RCC 7860 (cell line): ENCODE results near the gene CTDSP1.

ENCODE experiments used
- DNase-seq: peaks from one replicate; pipeline ENCODE4 v3.0.0-alpha.2; 2015; ENCODE audit warnings: low spot score
- FAIRE-seq: peaks from 2 replicates; lab custom pipeline; 2012; peaks lifted over from hg19 to GRCh38; lab: Jason Lieb, UNC

Gene CTDSP1

DNA sequence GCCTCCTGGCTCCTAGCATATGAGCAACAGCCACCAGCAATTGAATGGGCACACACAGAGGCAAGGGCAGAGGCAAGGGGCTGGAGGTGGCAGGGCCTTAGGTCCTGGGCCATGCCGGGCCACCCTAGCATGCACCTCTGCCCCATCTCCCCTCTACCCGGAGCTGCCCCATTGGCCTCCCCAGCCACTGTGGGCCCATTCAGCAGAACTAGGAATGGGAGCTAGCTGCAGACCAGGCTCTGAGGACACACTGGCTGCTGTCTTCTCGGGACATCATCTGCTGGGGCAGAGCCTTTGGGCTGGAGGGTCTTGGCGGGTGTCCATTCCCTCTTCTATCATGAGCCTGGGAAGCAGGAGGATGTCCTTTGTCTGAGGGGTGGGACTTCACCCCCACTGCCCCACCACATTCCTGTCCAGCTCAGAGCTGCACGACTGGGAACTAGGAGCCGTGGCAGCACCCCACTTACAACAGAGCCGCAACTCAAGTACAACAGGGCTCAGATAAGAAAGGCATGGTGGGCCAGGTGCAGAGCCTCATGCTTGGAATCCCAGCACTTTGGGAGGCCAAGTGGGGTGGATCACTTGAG lies 20.1 kb downstream of the CTDSP1 start:
- DNase-seq, result no peak
- no peak for FAIRE-seq

- FAIRE-seq, result no peak
- DNase-seq, result no peak
Measured at GRCh38 chr2:218421027-218421426, 21.4 kb downstream of the CTDSP1 start.

DNA sequence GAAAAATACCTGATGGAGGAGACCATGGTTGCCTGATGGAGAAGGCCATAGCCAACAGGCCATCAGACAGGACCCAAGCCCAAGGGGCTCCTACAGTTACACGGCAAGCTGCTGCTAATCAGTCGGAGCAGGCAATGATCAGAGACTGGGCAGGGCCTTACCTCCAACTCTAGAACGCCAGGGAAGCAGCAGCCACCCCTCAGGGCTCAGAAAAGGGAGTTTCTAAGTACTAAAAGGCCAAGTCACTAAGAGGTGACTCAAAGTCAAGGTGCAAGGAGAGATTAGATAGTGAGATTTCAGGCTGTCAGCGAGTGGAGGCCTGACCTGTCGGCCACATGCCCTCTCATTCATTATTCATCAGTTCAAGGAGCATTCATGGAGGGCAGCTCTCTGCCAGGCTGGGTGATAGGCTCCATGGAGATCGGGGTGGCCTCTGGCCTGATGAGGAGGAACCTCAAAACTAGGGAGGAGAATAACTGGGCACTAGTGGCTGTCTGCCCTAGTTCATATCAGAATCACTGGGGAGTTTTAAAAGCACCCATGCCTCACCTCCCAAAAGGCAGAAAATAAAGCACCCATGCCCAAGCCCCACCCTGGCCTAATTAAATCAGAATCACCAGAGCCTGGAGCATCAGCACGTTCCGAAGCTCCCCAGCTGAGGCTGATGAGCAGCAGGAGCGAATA lies 22.9 kb downstream of the CTDSP1 start:
- FAIRE-seq, result no peak

DNA sequence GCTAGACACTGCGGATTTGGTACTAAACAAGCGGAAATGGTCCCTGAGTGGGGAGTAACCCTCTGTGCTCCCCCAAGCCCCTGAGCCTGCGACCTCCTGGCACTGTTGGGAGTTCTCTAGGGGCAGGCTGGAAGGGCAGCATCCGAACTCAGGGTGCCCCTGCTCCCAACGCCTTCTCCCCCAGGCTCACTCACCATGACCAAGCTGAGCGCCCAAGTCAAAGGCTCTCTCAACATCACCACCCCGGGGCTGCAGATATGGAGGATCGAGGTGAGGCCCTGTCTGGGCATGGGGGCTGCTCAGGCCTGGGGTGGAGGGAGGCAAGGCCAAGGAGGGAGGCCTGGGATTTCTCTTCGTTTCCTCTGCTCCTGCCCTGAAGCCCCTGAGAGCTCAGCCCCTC lies 23.9 kb downstream of the CTDSP1 start:
- DNase-seq, result no peak
- FAIRE-seq, result no peak

More for the DNA sequence above, 22.9 kb downstream of the CTDSP1 start:
- no peak for DNase-seq

DNA sequence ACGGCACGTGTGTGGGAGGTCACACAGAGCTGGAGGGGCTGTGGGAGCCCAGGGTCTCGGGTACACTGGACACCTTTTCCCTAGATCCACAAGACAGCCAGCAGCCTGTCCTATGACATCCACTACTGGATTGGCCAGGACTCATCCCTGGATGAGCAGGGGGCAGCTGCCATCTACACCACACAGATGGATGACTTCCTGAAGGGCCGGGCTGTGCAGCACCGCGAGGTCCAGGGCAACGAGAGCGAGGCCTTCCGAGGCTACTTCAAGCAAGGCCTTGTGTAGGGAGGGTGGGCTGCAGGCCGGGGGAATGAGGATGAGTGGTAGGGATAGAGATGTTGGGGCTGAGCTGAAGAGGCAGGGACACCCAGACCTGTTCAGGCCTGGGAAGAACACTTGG lies 25.9 kb downstream of the CTDSP1 start:
- DNase-seq (no peak), FAIRE-seq (no peak)

DNA sequence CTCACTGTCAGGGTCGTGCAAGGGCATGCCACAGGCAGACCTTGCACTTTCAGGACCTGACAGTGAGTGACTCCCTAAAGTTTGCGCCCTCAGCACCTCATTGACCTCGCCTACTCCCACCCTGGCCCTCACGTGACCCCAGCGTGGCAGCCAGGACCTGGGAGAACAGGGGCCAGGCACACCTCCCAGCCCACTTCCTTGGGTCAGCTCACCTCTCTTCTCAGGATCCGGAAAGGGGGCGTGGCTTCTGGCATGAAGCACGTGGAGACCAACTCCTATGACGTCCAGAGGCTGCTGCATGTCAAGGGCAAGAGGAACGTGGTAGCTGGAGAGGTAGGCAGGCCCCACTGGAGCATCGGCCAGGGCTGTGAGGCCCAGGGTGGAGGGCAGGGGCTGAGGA lies 28.1 kb downstream of the CTDSP1 start:
- FAIRE-seq, result no peak
- no peak for DNase-seq

- no peak for DNase-seq
Measured at GRCh38 chr2:218428846-218429558, 29.3 kb downstream of the CTDSP1 start.

GRCh38 chr2:218429911-218430692 lies 30.4 kb downstream of the CTDSP1 start:
- no peak for FAIRE-seq
- DNase-seq, result no peak

More at GRCh38 chr2:218428846-218429558, 29.3 kb downstream of the CTDSP1 start:
- FAIRE-seq, result no peak

- DNase-seq (no peak), FAIRE-seq (no peak)
Measured at GRCh38 chr2:218430721-218431120, 31.1 kb downstream of the CTDSP1 start.

GRCh38 chr2:218431878-218432277 lies 32.2 kb downstream of the CTDSP1 start:
- DNase-seq, result no peak
- no peak for FAIRE-seq

DNA sequence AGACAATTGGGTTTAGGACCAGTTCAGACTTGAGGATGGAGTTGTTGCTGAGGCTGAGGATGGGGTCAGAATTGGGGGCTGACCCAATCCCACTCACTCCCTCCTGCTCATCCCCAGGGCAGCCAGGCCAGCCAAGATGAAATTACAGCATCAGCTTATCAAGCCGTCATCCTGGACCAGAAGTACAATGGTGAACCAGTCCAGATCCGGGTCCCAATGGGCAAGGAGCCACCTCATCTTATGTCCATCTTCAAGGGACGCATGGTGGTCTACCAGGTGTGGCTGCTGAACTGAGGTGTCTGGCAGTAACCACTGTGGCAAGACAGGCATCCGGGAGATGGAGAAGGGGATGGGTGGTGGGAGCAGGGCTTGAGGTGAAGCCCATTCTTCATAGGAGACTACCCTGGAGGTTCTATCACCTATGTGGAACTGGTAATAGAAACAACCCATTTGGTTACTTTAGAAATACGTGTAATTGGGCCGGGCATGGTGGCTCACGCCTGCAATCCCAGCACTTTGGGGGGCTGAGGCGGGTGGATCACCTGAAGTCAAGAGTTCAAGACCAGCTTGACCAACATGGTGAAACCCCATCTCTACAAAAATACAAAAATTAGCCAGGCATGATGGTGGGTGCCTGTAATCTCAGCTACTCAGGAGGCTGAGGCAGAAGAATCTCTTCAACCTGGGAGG lies 33.2 kb downstream of the CTDSP1 start:
- DNase-seq (no peak), FAIRE-seq (no peak)

- no peak for FAIRE-seq
- DNase-seq, result no peak
Measured at GRCh38 chr2:218434456-218434855, 34.8 kb downstream of the CTDSP1 start.

GRCh38 chr2:218435003-218435982 lies 35.6 kb downstream of the CTDSP1 start:
- no peak for FAIRE-seq
- DNase-seq, result no peak

DNA sequence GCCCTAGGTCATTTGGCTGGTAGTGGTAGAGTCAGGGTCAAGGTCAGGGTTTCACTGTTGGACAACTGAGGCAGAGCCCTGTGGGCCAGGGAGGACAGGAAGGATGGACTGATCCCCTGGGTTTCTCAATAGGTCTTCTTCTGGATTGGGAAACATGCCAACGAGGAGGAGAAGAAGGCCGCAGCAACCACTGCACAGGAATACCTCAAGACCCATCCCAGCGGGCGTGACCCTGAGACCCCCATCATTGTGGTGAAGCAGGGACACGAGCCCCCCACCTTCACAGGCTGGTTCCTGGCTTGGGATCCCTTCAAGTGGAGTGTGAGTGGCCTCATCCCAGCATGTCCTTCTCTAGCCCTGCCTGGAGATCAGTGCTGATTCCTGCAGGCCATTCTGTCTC lies 37.3 kb downstream of the CTDSP1 start:
- FAIRE-seq (no peak), DNase-seq (no peak)

GRCh38 chr2:218437969-218438368 lies 38.3 kb downstream of the CTDSP1 start:
- FAIRE-seq, result no peak
- DNase-seq, result no peak

DNA sequence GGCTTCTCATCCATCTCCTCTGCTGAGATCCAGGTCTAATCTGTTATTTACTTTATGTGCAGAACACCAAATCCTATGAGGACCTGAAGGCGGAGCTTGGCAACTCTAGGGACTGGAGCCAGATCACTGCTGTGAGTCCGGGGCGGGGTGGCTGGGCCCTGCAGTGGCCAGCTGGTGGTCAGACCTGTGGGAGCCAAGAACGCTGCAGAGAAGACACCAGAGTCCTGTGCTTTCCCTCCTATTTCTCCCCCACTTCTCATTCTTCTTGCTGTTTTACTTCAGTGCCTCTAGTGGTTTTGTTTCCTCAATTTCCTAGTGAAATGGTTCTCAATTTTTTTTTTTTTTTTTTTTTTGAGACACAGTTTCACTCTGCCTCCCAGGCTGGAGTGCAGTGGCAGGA lies 38.9 kb downstream of the CTDSP1 start:
- no peak for DNase-seq

DNA sequence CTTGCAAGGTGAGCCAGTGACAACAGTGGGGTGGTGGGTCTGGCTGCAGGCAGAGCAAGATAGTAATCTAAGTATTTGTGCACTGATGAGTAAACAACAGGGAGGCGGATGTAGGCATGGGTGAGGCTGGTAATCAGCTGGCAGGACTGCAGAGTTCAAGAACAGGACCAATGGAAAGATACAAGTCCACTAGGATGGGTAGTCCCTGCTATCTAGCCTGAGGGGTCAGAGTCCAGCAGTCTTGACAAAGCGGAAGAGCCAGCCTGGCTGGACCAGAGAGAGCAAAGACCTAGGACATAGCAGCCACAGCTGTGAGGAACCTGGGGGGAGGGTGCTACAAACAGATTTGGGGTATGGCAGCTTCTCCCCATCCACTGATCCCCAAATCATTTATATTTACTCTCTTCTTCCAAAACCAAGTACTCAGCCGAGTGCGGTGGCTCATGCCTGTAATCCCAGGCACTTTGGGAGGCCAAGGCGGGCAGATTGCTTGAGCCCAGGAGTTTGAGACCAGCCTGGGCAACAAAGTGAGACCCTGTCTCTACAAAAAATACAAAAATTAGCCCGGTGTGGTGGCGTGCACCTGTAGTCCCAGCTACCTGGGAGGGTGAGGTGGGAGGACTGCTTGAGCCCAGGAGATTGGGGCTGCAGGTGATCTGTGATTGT lies 45.2 kb downstream of the CTDSP1 start:
- no peak for DNase-seq
- FAIRE-seq, result no peak

More for the DNA sequence above, 38.9 kb downstream of the CTDSP1 start:
- no peak for FAIRE-seq

GRCh38 chr2:218445602-218446001 lies 45.9 kb downstream of the CTDSP1 start:
- no peak for FAIRE-seq

GRCh38 chr2:218446547-218446946 lies 46.9 kb downstream of the CTDSP1 start:
- FAIRE-seq, result no peak
- DNase-seq, result no peak

More at GRCh38 chr2:218445602-218446001, 45.9 kb downstream of the CTDSP1 start:
- no peak for DNase-seq
